Esophagus squamous epithelium (tissue), 4 donors: Measurements from ENCODE around the gene SLC4A1.

Experiments
- POLR2A ChIP-seq, 4 donors: fragments of 450-650 bp; IDR thresholded peaks; one replicate each; pipeline ENCODE4 v1.6.1; 2017; ENCODE audit warnings: antibody characterized with exemption in 4 of 4, mild to moderate bottlenecking in 4 of 4, moderate library complexity in 3 of 4
- TF ChIP-seq, protein P1 (sequence below), 6 experiments: fragments of 450-650 bp in 4 of 6; fragments of 200-600 bp in 2 of 6; sonication (generic) in 2 of 6; IDR thresholded peaks; one replicate each; pipeline ENCODE4 v1.5.1; 2016 to 2019; ENCODE audit warnings: antibody characterized with exemption in 6 of 6, mild to moderate bottlenecking in 4 of 6, moderate library complexity in 4 of 6

GRCh38 chr17:44315760-44316731, 48.1 kb upstream of the SLC4A1 start:
- TF ChIP-seq, protein P1, sequence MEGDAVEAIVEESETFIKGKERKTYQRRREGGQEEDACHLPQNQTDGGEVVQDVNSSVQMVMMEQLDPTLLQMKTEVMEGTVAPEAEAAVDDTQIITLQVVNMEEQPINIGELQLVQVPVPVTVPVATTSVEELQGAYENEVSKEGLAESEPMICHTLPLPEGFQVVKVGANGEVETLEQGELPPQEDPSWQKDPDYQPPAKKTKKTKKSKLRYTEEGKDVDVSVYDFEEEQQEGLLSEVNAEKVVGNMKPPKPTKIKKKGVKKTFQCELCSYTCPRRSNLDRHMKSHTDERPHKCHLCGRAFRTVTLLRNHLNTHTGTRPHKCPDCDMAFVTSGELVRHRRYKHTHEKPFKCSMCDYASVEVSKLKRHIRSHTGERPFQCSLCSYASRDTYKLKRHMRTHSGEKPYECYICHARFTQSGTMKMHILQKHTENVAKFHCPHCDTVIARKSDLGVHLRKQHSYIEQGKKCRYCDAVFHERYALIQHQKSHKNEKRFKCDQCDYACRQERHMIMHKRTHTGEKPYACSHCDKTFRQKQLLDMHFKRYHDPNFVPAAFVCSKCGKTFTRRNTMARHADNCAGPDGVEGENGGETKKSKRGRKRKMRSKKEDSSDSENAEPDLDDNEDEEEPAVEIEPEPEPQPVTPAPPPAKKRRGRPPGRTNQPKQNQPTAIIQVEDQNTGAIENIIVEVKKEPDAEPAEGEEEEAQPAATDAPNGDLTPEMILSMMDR (IDR thresholded peaks at IDR 0.05), result no peak
- TF ChIP-seq POLR2A (IDR thresholded peaks at IDR 0.05), result no peak
